Measurements from ENCODE around the gene TRIM40.
A peak's percentile ranks its signal among the peaks of the same experiment; 100 is the strongest.

TRIM40 gene

DNA sequence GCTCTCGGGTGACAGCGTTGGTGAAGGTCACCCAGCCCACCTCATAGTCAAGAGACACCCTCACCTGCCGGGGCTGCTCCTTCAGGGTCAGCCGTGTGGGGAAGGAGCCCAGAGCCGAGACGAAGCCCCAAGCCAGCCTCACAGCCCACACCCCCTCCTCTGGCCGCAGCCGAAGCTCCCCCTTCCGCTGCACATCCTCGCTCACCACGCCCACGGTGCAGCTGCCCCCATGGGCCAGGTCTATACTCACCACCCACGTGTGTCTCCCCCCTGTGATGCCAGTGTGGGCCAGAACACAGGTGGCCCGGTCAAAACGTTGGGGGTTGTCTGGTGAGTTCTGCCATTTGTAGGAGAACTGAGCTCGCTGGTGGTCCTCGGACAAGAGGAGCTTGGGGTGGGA, 18.1 kb downstream of the TRIM40 start:
- TF ChIP-seq, protein P1, sequence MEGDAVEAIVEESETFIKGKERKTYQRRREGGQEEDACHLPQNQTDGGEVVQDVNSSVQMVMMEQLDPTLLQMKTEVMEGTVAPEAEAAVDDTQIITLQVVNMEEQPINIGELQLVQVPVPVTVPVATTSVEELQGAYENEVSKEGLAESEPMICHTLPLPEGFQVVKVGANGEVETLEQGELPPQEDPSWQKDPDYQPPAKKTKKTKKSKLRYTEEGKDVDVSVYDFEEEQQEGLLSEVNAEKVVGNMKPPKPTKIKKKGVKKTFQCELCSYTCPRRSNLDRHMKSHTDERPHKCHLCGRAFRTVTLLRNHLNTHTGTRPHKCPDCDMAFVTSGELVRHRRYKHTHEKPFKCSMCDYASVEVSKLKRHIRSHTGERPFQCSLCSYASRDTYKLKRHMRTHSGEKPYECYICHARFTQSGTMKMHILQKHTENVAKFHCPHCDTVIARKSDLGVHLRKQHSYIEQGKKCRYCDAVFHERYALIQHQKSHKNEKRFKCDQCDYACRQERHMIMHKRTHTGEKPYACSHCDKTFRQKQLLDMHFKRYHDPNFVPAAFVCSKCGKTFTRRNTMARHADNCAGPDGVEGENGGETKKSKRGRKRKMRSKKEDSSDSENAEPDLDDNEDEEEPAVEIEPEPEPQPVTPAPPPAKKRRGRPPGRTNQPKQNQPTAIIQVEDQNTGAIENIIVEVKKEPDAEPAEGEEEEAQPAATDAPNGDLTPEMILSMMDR (IDR thresholded peaks at IDR 0.05; ENCODE audit: low read depth, low read length, missing control alignments) = no peak
- in situ Hi-C loops (cut with HindIII; ENCODE audit: low sequenced_read_pairs) = no loop called here
- no peak for DNase-seq (ENCODE audit: low read depth)
- H3K4me3 ChIP-seq (ENCODE audit: low read depth, low read length) = no peak overlapping the region

DNA sequence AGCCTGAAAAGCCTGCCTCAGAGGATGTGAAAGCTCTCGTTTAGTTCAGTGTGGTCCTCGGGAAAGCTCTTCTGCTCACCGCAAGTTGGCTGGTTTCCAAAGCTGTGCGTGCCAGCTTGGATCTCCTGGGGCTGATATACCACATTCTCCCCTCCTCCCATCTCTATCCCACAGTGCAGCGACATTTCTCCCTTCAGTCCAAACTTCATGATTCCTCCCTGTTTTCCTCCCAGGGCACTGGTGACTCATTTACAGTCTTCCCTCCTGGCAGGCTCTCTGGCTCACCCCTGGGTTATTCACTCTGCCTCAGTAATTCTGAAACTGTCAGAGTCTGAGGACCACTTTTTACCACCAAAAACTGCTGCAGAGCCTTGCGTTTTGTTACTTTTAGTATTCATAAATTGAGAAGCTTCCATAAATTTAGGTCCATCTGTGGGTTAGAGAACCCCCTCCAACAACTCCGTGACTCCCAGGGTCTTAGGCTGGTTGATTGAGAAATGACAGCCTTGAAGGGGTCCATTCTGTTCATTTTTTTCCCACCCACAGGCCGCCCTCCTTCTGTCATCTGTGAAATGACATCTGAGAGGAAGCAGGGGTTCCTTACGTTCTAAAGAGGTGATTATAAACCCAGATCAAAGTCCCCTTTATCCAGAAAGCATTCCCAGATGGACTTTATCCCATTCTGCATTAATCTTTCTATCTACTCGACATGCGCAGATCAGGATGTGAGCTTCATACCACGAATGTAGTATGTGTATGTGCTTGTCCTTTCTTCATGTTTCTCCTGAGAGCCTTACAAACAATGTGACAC, 19.0 kb downstream of the TRIM40 start:
- no peak overlapping the region for H3K4me3 ChIP-seq (ENCODE audit: low read depth, low read length)
- peak; percentile 49 for DNase-seq (ENCODE audit: low read depth)
- TF ChIP-seq, protein P1 (IDR thresholded peaks at IDR 0.05; ENCODE audit: low read depth, low read length, missing control alignments) = no peak
- in situ Hi-C loops (cut with HindIII; ENCODE audit: low sequenced_read_pairs) = no loop called here

DNA sequence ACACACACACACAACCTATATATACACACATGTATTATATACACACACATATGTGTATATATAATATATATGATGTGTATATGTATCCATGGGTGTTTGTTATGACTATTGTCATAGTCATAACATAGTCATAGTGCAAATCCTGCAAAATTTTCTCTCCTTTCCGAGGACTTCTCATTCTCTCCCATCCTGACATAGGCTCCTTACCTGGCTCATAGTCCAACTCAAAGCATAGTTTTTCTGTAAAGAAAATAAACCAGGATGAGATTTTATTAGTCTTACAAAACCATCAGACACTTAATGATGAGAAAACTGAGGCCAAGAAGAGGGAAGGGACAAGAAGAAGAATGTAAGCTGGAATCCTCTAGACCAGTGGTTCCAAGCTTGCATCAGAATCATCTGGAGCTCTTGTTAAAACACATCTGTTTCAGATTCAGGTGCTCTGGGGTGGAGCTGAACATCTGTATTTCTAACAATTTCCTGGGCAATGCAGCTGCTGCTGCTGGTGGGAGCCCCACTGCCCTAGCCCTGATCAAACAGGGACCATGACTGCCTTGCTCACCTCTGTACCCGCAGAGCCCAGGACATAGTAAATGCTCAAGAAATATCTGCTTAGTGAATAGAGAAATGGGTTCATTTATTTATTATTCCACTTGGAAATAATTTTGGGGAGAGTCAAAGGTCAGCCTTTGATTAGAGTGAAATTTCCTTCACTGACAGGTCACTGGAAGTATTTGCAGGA, 19.8 kb downstream of the TRIM40 start:
- in situ Hi-C loops (cut with HindIII; ENCODE audit: low sequenced_read_pairs) = no loop called here
- TF ChIP-seq, protein P1 (IDR thresholded peaks at IDR 0.05; ENCODE audit: low read depth, low read length, missing control alignments) = no peak
- no peak for DNase-seq (ENCODE audit: low read depth)
- no peak overlapping the region for H3K4me3 ChIP-seq (ENCODE audit: low read depth, low read length)

DNA sequence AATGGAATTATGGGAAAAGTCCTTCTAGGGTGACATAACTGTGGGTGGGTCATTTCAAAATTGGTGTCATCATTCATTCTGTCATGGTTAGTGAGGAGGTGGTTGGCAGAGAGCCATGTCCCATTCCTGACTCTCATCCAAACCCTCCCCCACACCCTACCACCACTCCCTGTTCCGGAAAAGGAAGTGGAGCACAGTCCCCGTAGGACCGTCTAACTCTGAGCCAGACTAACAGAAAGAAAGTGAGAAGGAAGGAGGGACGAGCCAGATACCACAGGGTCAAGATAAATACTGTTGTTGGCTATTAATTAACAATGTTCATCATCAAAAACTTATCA, 20.3 kb downstream of the TRIM40 start:
- TF ChIP-seq, protein P1 (IDR thresholded peaks at IDR 0.05; ENCODE audit: low read depth, low read length, missing control alignments) = no peak
- in situ Hi-C loops (cut with HindIII; ENCODE audit: low sequenced_read_pairs) = no loop called here
- DNase-seq (ENCODE audit: low read depth) = no peak

DNA sequence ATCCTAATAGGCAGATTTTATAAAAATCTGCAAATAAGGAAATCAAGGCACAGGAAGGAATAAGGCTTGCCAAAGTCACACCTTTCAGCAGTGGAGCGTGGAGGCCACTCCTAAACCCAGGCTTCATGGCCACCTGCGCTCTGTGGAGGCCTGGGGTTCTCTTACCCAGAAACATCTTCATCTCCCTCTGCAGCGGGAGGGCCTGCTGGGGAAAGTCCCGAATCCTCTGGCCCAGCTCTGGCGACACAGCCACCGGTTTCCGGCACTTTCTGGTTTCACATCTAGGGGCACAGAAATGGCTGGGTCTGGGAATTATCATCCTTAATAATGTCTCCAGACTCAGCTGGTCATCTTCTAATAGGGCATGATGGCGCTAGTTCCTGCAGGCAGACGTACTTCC, 20.8 kb downstream of the TRIM40 start:
- no peak overlapping the region for H3K4me3 ChIP-seq (ENCODE audit: low read depth, low read length)
- TF ChIP-seq, protein P1 (IDR thresholded peaks at IDR 0.05; ENCODE audit: low read depth, low read length, missing control alignments) = no peak
- DNase-seq (ENCODE audit: low read depth) = no peak
- in situ Hi-C loops (cut with HindIII; ENCODE audit: low sequenced_read_pairs) = no loop called here

More for the DNA sequence above, 20.3 kb downstream of the TRIM40 start:
- H3K4me3 ChIP-seq (ENCODE audit: low read depth, low read length) = no peak overlapping the region

DNA sequence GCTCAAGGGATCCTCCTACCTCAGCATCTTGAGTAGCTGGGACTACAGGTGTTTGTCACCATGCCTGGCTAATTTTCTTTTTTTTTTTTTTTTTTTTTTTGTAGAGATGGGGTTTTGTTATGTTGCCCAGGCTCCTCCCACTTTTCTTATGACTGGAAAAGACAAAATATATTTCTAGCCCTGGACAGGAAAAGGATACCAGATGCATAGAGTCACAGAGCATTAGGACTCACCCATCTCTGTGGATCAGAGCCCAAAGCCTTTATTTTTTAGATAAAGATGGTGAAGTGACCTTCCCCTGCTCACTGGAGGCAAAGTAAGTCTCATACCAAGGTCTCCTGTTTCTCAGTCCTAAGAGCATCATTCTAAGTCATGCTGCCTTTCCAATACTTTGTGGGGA, 21.6 kb downstream of the TRIM40 start:
- TF ChIP-seq, protein P1 (IDR thresholded peaks at IDR 0.05; ENCODE audit: low read depth, low read length, missing control alignments) = no peak
- in situ Hi-C loops (cut with HindIII; ENCODE audit: low sequenced_read_pairs) = no loop called here
- no peak overlapping the region for H3K4me3 ChIP-seq (ENCODE audit: low read depth, low read length)
- DNase-seq (ENCODE audit: low read depth) = no peak
